HuH-7 (cell line): ENCODE measurements around the gene PRR20G.
"Not testable (repeated sequence)": the region's sequence is repeated elsewhere in the genome, so short reads cannot be mapped to it uniquely, and the experiment has no call there.

Experiments
- DNase-seq: peaks from one replicate; pipeline ENCODE4 v3.0.0; 2011; ENCODE audit warnings: low spot score

PRR20G gene

DNA sequence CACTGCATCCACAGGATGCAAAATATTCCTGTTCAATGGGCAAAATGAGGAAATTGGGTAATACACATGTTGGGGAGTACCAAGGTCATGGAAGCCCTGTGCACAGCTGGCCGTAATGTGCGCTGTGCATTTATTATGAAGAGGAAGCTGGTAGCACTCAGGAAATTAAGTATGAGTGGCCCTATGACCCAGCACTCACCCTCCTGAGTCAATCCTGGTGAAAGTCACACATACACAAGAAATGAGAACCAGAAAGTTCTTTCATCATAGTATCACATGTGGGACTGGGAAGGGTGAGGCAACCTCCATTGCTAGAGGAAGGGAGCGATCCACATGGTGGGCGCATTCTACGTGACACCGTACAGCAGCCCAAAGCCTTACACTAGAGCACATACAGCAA, 11.4 kb upstream of the PRR20G start:
- DNase-seq, result no peak

GRCh38 chr3:127296959-127297358, 9.1 kb upstream of the PRR20G start:
- DNase-seq, result no peak

DNA sequence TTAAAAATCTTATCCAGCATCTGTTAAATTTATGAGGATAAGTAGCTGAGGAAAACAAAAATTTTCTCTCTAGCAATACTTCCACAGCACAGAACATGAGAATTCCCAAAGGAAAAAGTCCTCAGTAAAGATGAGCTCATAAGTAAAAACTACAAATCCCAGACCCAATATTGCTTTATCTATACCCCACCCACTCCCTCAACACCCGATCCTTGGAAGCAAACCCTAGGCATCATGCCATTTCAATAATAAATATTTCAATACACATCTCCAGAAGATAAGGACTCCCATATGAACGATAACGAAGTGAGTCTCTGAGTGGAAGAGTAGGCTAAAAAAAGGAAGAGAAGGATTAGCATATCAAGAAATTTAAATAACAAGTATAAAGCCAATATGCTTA, 8.3 kb upstream of the PRR20G start:
- no peak for DNase-seq

DNA sequence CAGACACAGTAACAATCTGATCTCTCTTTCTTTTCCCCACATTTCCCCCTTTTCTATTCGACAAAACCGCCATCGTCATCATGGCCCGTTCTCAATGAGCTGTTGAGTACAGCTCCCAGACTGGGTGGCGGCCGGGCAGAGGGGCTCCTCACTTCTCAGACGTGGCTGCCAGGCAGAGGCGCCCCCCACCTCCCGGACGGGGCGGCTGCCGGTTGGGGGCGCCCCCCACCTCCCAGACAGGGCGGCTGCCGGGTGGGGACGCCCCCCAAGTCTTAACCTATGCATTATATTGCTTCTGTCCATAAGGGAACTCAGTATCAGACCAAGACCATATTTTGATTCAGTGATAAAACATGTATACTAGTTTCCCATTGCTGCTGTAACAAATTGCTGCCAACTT, 5.8 kb upstream of the PRR20G start:
- DNase-seq, result not testable (repeated sequence)

DNA sequence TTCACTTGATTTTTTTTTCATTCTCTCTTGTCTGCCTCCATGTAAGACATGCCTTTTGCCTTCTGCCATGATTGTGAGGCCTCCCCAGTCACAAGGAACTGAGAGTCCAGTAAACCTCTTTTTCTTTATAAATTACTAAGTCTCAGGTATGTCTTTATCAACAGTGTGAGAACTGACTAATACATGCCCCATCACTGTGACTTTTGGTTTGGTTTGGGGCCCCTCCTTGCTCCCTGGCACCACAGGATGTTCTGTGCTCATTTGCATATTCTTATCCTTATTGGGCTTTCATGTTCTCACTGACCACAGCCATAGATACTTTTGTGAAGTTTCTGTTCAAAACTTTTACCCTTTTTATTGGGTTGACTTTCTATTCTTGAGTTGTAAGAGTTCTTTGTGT, 3.8 kb upstream of the PRR20G start:
- no peak for DNase-seq

- DNase-seq, result no peak
Observed at GRCh38 chr3:127291114-127291513, 3.3 kb upstream of the PRR20G start.

GRCh38 chr3:127289706-127290575, 2.1 kb upstream of the PRR20G start:
- no peak for DNase-seq

DNA sequence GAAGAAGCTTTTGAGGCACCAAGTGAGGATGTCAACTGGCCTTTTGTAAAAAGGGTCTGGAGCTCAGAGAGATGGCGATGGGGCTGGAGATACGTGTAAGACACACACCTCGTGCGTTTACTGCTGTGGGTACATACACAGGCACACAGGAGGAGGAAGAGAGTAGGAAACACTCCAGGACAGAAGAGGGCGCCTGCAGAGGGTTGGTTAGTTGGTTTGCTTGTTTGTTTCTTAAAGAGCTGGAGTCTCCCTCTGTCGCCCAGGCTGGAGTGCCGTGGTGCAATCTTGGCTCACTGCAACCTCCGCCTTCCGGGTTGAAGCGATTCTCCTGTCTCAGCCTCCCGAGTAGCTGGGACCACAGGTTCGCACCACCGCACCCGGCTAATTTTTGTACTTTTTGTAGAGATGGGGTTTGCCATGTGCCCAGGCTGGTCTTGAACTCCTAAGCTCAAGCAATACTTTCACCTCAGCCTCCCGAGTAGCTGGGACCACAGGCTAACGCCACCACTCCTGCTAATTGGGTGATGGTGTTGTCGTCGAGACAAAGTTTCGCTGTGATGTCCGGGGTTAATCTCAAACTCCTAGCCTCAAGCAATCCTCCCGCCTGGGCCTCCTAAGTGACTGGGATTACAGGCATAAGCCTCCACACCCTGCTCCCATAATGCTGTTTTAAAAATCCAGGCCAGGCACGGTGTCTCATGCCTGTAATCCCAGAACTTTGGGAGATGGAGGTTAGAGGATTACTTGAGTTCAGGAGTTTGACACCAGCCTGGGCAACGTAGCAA, 1.3 kb upstream of the PRR20G start:
- DNase-seq, result no peak

DNA sequence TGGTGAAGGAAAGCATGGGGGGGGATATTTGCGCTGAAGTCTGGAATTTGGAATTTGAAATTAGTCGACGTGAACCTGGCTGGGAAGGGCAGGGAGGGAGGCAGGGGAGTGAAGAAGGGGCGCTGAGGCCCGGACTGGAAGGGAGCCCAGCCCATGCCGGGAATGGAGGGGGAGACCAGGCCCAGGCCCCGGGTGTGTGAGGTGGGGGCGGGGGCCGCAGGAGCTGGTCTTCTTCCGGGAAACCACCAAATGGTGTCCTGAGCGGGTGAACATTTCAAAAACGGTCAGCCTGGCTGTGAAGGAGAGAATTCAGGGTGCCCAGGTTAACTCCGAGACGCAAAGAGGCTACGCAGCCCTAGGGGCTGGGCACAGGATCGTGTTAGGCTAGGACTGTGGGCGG, 497 bp upstream of the PRR20G start:
- DNase-seq, result no peak

GRCh38 chr3:127286571-127287140, 1.2 kb downstream of the PRR20G start:
- no peak for DNase-seq

- no peak for DNase-seq
Observed at GRCh38 chr3:127284258-127284657, 3.6 kb downstream of the PRR20G start.

GRCh38 chr3:127277561-127277960, 10.3 kb downstream of the PRR20G start:
- DNase-seq, result no peak

GRCh38 chr3:127276995-127277394, 10.9 kb downstream of the PRR20G start:
- DNase-seq, result no peak

DNA sequence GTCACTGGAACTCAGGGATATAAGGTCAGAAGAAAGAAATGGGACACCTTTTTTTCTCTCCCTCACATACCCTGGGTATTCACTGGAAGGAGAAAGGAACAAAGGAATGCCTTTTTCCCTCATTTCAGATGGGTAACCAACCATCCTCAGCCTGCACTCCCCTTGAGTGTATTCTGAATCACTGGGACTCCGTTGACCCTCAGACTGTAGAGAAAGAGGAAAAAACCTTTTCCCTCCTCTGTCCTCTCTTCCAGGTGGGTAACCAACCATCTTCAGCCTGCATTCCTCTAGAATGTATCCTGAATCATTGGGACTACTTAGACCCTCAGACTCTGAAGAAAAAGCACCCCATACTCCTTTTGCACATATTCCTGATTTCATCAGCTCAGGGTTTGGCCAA, 11.4 kb downstream of the PRR20G start:
- no peak for DNase-seq

DNA sequence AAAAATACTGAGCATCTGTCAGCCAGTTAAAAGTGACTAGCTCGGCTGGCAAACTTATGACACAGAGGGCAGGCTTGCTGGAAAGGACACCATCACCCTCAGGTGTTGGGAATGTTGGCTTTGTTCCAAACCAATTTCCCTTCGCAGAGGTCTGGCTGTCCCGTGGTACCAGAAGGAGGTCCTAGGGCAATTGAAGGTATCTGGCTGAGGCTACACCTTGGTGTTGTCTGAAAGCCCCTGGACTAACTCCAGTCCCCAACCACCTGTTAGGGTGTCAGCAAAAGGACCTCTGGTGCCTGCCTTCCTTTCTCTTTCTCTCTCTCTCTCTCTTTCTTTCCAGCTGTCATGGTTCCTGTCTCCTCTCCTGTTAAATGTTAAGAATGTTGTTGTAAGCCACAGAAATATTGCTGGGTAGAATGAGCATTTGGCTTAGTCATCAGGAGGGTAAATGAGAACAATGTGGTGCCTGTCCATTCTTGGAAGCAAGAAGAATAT, 12.5 kb downstream of the PRR20G start:
- DNase-seq, result no peak

DNA sequence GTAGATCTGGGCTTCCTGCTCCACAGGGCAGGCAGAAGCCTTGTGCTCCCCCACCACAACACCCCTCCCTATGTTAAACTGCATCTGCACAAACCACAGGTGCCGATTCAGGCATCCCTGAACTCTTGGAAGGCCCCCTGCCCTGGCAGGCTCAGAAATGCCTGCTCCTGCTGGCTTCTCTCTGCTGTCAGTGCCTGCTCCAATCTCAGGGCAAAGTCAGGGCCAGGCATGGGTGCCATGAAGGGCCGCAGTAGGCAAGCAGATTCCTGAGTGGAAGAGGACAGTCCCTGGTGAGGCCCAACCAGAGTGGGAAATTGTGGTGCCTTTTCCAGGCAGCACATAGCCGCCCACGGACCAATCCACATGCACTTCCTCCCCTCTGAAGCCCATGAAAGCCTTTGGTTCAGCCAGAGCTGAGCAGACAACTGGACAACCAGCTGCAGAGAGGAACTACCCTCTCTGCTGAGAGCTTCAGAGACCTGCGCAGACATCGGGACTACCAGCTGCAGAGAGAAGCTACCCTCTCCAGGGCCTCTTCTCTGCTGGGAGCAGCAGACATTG, 13.6 kb downstream of the PRR20G start:
- no peak for DNase-seq

GRCh38 chr3:127273206-127273605, 14.6 kb downstream of the PRR20G start:
- no peak for DNase-seq

DNA sequence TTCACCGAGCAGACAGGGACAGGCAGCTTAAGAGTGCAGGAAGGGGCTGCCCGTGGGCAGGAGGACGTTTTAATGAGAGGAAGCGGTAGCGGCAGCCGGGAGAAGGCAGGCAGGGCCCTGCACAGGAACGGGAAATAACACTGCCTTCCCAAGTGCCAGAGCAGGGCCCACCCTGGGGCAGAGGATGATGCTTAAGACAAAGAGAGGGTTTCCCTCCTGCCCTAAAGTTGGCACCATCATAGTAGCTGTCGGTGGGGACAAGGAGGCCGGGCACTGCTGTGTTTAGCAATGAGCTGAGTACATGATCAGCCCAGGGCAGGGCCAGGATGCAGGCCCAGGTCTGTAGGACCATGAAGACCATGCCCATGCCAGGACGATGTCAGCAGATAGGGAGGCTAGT, 21.7 kb downstream of the PRR20G start:
- DNase-seq, result no peak

- no peak for DNase-seq
Observed at GRCh38 chr3:127265581-127265981, 22.3 kb downstream of the PRR20G start.

DNA sequence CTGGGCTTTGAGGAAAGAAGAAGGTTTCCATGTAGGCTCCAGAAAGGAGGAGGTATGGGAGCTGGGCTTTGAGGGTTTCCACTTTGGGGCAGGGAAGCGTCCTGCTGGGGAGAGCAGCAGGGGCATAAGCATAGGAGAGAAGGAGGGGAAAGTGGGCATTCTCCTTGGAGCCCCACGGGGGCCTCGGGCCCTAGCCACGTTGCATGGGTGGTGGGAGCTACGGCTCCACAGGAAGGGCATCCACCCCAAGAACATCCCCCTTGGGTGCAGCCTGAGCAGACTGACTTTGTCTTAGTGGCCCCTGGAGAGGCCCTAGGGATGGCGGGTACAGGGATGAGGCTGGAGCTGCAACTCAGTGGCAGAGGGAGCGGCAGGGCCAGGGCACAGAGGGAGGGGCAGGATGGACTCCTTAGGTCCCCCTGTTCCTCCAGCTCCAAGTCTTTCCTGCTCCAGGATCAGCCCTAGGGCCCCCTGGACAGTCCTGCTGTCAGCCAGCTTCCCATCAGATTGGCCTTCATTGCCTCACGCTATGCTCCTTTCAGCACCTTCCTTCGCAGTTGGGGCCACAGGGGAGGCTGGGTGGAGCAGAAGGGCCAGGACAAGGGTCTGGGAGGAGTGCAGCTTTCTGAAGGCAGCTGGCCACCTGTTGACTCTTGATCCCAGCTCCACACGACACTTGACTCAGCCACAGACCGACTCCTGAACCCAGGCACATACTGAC, 22.9 kb downstream of the PRR20G start:
- no peak for DNase-seq

DNA sequence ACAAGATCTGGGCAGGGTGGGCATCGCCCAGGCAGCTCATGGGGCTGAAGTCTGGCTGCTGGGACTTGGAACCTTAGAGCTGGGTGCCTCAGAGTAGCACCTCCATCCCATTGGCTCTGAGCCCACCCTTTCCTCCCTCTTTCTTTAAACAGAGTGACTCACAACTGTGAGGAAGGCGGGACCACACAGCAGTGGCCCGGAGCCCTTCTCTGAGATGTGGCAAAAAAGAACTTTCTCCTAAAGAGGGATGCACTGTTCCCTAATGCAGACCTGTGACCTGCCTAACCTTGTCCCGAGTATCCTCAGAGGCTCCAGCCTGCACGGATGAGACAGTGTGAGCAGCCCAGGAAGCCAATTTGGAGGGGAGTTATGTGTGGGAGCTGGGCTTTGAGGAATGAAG, 23.6 kb downstream of the PRR20G start:
- DNase-seq, result no peak
